ENCODE measurements around the gene KLF15. TPM values are rescaled to one million over a fixed set of nuclear protein-coding genes. Genes with fewer than 3 reads are reported as not detected.

Gene KLF15
- total and polyA plus RNA-seq, 2 donors from 2014 or later = 22.9 to 30.0 TPM

DNA sequence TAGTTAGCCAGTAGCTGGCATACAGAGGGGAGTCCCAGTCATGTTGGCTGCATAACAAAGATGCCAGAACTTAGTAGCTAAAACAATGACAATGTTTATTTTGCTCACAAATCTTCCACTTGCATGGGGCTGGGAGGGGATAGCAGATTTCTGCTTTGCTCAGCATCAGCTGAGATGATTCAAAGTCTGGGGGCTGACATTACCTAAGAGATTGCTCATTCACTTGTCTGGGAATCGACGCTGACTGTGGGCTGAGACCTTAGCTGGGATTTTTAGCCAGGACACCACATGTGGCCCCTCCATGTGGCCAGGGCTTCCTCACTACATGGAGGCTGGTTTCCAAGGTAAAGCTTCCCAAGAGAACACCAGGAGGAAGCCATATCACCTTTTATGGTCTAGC is 24.8 kb upstream of the KLF15 start:
- H3K9ac ChIP-seq (ENCODE audit: low read length in 3 of 3) = no peak overlapping the region
- DNase-seq (no peak), FAIRE-seq (no peak)
- no peaks in the 10 kb centered on the region for H3K27me3 ChIP-seq (ENCODE audit: control insufficient read depth, insufficient read depth, low read length)
- no peaks in the 10 kb centered on the region for H3K9me3 ChIP-seq (ENCODE audit: control insufficient read depth in 2 of 3, insufficient read depth in 1 of 3, low read length in 3 of 3)
- H3K36me3 ChIP-seq (ENCODE audit: control insufficient read depth in 2 of 3, insufficient read depth in 3 of 3, low read length in 3 of 3) = no peaks in the 10 kb centered on the region
- no peaks in the 10 kb centered on the region for H3K4me1 ChIP-seq (ENCODE audit: control insufficient read depth in 2 of 3, insufficient read depth in 2 of 3, low read depth in 1 of 3, low read length in 3 of 3)
- no peak overlapping the region for H3K27ac ChIP-seq (ENCODE audit: low read depth in 2 of 2, low read length in 2 of 2)
- TF ChIP-seq, protein P1, sequence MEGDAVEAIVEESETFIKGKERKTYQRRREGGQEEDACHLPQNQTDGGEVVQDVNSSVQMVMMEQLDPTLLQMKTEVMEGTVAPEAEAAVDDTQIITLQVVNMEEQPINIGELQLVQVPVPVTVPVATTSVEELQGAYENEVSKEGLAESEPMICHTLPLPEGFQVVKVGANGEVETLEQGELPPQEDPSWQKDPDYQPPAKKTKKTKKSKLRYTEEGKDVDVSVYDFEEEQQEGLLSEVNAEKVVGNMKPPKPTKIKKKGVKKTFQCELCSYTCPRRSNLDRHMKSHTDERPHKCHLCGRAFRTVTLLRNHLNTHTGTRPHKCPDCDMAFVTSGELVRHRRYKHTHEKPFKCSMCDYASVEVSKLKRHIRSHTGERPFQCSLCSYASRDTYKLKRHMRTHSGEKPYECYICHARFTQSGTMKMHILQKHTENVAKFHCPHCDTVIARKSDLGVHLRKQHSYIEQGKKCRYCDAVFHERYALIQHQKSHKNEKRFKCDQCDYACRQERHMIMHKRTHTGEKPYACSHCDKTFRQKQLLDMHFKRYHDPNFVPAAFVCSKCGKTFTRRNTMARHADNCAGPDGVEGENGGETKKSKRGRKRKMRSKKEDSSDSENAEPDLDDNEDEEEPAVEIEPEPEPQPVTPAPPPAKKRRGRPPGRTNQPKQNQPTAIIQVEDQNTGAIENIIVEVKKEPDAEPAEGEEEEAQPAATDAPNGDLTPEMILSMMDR (IDR thresholded peaks at IDR 0.05; ENCODE audit: borderline replicate concordance, extremely low read depth, insufficient read depth) = no peak
- intact Hi-C loops (cut with DNase I) = no loop called here
- no peak overlapping the region for H3K4me3 ChIP-seq (ENCODE audit: low read length in 3 of 3)

DNA sequence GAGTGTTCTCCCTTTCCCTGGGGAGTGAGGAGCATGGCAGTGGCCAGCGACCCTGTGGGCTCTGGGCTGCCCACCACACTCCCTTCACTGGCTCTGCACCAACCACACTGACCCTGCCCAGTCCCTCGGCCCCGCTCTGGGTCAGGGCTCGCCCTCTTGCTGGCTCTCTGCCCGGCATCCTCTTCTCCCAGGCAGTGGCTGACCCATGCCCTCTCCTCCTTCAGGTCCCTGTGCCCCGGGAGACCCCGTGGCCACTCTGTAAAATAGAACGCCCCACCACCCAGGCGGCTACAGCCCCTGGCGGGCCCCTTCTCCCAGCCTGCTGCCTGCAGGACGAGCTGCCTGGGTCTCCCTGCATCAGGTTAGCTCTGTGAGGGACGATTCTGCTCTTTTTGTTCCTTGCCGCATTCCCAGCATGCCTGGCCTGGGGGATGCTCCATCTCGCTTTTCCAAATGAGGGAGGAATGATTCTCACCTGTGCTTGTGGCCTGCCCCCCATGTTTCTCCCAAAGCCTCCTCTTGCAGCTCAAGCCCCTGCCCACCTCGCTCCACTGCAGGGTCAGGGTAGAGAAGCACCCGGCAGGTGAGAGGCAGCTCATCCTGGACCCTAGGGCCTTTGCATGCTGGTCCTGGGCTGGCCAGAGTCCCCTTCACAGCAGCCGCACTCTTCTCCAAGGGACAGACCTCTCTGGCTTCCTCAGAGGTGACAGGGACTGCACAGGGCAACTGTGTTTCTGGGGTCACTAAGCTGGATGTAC is 23.0 kb upstream of the KLF15 start:
- FAIRE-seq (no peak), DNase-seq (peak in 1 of 5 donors; percentile 43)
- TF ChIP-seq, protein P1 (IDR thresholded peaks at IDR 0.05; ENCODE audit: borderline replicate concordance, extremely low read depth, insufficient read depth) = no peak
- intact Hi-C loops (cut with DNase I) = no loop called here
- Histone ChIP-seq H3K9ac (ENCODE audit: low read length in 3 of 3) (no peak overlapping the region), H3K9me3 (ENCODE audit: control insufficient read depth in 2 of 3, insufficient read depth in 1 of 3, low read length in 3 of 3) (no peaks in the 10 kb centered on the region), H3K27ac (ENCODE audit: low read depth in 2 of 2, low read length in 2 of 2) (no peak overlapping the region), H3K36me3 (ENCODE audit: control insufficient read depth in 2 of 3, insufficient read depth in 3 of 3, low read length in 3 of 3) (no peaks in the 10 kb centered on the region), H3K27me3 (ENCODE audit: control insufficient read depth, insufficient read depth, low read length) (no peaks in the 10 kb centered on the region), H3K4me3 (ENCODE audit: low read length in 3 of 3) (no peak overlapping the region), H3K4me1 (ENCODE audit: control insufficient read depth in 2 of 3, insufficient read depth in 2 of 3, low read depth in 1 of 3, low read length in 3 of 3) (no peaks in the 10 kb centered on the region)

DNA sequence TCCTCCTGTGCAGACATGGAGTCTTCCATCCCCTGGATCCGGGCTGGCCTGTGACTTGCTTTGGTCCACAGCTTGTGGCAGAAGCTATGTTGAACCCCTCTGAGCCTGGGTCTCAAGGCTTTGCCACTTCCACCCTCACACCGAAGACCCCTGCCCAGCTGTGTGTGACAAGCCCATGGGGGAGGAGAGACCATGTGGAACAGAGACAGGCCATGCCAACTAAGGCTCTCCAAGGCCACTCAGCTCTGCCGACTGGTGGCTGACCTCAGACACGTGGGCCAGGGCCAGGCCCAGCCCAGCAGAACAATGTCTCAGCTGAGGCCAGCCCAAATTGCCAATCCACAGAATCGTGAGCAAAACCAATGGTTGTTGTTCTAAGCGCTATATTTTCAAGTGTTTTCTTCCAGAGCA is 21.1 kb upstream of the KLF15 start:
- TF ChIP-seq, protein P1 (IDR thresholded peaks at IDR 0.05; ENCODE audit: borderline replicate concordance, extremely low read depth, insufficient read depth) = no peak
- no peaks in the 10 kb centered on the region for H3K36me3 ChIP-seq (ENCODE audit: control insufficient read depth in 2 of 3, insufficient read depth in 3 of 3, low read length in 3 of 3)
- H3K27me3 ChIP-seq (ENCODE audit: control insufficient read depth, insufficient read depth, low read length) = no peaks in the 10 kb centered on the region
- H3K9ac ChIP-seq (ENCODE audit: low read length in 3 of 3) = no peak overlapping the region
- DNase-seq (peak in 1 of 5 donors; percentile 26), FAIRE-seq (no peak)
- intact Hi-C loops (cut with DNase I) = loop anchor here (10.0 kb wide), 1 partner anchor 254 kb away; no protein-coding TSS in a partner anchor
- H3K9me3 ChIP-seq (ENCODE audit: control insufficient read depth in 2 of 3, insufficient read depth in 1 of 3, low read length in 3 of 3) = no peaks in the 10 kb centered on the region
- H3K4me1 ChIP-seq (ENCODE audit: control insufficient read depth in 2 of 3, insufficient read depth in 2 of 3, low read depth in 1 of 3, low read length in 3 of 3) = peaks cover 0 to 3% (median 1%) of the 10 kb centered on the region in 3 donors
- no peak overlapping the region for H3K27ac ChIP-seq (ENCODE audit: low read depth in 2 of 2, low read length in 2 of 2)
- no peak overlapping the region for H3K4me3 ChIP-seq (ENCODE audit: low read length in 3 of 3)

All from kidney (tissue), 14 donors.